DOHH2 (cell line): Measurements from ENCODE around the gene PACSIN1.

ENCODE experiments used
- H3F3A ChIP-seq: fragments of 200-600 bp; sonication (generic), shearing (Covaris generic); 2 replicates; pipeline ENCODE4 v1.6.0; 2016; ENCODE audit warnings: antibody characterized with exemption, mild to moderate bottlenecking; ENCODE audit not compliant: control insufficient read depth, insufficient read depth
- H3K27ac ChIP-seq: fragments of 200-600 bp; sonication (generic); 2 replicates; pipeline ENCODE4 v1.5.1; 2014; ENCODE audit warnings: low read depth, mild to moderate bottlenecking, low read length, moderate library complexity
- H3K27me3 ChIP-seq: fragments of 200-600 bp; sonication (generic); 2 replicates; pipeline ENCODE4 v1.6.1; 2014; ENCODE audit warnings: mild to moderate bottlenecking, low read length, mixed read lengths; ENCODE audit not compliant: control insufficient read depth
- H3K36me3 ChIP-seq: fragments of 200-600 bp; sonication (generic); 2 replicates; pipeline ENCODE4 v1.6.1; 2014; ENCODE audit warnings: mild to moderate bottlenecking, low read length, moderate library complexity, mixed read lengths; ENCODE audit not compliant: control insufficient read depth
- H3K4me1 ChIP-seq: fragments of 200-600 bp; sonication (generic); 2 replicates; pipeline ENCODE4 v1.6.1; 2014; ENCODE audit warnings: mild to moderate bottlenecking, low read length, mixed read lengths; ENCODE audit not compliant: control insufficient read depth
- H3K4me2 ChIP-seq: fragments of 200-600 bp; sonication (generic); 2 replicates; pipeline ENCODE4 v1.6.0; 2014; ENCODE audit warnings: mild to moderate bottlenecking, low read length, moderate library complexity
- H3K4me3 ChIP-seq: fragments of 200-600 bp; sonication (generic); 2 replicates; pipeline ENCODE4 v1.5.1; 2014; ENCODE audit warnings: mild to moderate bottlenecking, low read length, mixed read lengths
- H3K79me2 ChIP-seq: fragments of 200-600 bp; sonication (generic); 2 replicates; pipeline ENCODE4 v1.6.1; 2014; ENCODE audit warnings: mild to moderate bottlenecking, low read length, mixed read lengths; ENCODE audit not compliant: control insufficient read depth
- H3K9me2 ChIP-seq: fragments of 200-600 bp; sonication (generic); replicated peaks from 2 replicates; pipeline ENCODE4 v1.6.1; 2014; ENCODE audit warnings: mild to moderate bottlenecking, low read length, mixed read lengths; ENCODE audit not compliant: control insufficient read depth
- H3K9me3 ChIP-seq: fragments of 200-600 bp; sonication (generic); 2 replicates; pipeline ENCODE4 v1.6.1; 2014; ENCODE audit warnings: antibody characterized with exemption, low read length, mixed read lengths; ENCODE audit not compliant: control insufficient read depth, insufficient read depth
- H4K20me1 ChIP-seq: fragments of 200-600 bp; sonication (generic); 2 replicates; pipeline ENCODE4 v1.6.0; 2014; ENCODE audit warnings: low read depth, mild to moderate bottlenecking, antibody characterized with exemption, low read length, moderate library complexity; ENCODE audit not compliant: control insufficient read depth, insufficient read depth
- CTCF ChIP-seq: fragments of 200-600 bp; sonication (generic); IDR thresholded peaks from one replicate; pipeline ENCODE4 v1.5.1; 2014; ENCODE audit warnings: antibody characterized with exemption, mild to moderate bottlenecking, low read depth, low read length; ENCODE audit not compliant: poor library complexity, severe bottlenecking
- EZH2phosphoT487 ChIP-seq: fragments of 200-600 bp; sonication (generic); IDR thresholded peaks from 2 replicates; pipeline ENCODE4 v1.6.1; 2017; ENCODE audit warnings: borderline replicate concordance, mild to moderate bottlenecking, antibody characterized with exemption, low read length, moderate library complexity, mixed read lengths

PACSIN1 gene

GRCh38 chr6:34445313-34445860 lies 20.5 kb upstream of the PACSIN1 start:
- TF ChIP-seq CTCF = no peak
- TF ChIP-seq EZH2phosphoT487 = no peak
- Histone ChIP-seq H3K9me2 (no peaks in the 10 kb centered on the region), H3K36me3 (no peaks in the 10 kb centered on the region), H3K27ac (no peak overlapping the region), H3K4me1 (peaks cover 19% of the 10 kb centered on the region), H3K4me2 (no peak overlapping the region), H3F3A (peaks cover 8% of the 10 kb centered on the region), H3K4me3 (no peak overlapping the region), H4K20me1 (no peaks in the 10 kb centered on the region), H3K27me3 (no peaks in the 10 kb centered on the region), H3K9me3 (no peaks in the 10 kb centered on the region), H3K79me2 (no peaks in the 10 kb centered on the region)

GRCh38 chr6:34447386-34447785 lies 18.5 kb upstream of the PACSIN1 start:
- no peak overlapping the region for H3K4me3 ChIP-seq
- H4K20me1 ChIP-seq = no peaks in the 10 kb centered on the region
- H3K36me3 ChIP-seq = no peaks in the 10 kb centered on the region

GRCh38 chr6:34447910-34448309 lies 18.0 kb upstream of the PACSIN1 start:
- Histone ChIP-seq H3K79me2 (no peaks in the 10 kb centered on the region), H3K27ac (no peak overlapping the region), H3K4me1 (peaks cover 5% of the 10 kb centered on the region; the same call in 1 of the 2 replicates), H3K9me3 (no peaks in the 10 kb centered on the region), H4K20me1 (no peaks in the 10 kb centered on the region), H3F3A (no peaks in the 10 kb centered on the region), H3K36me3 (no peaks in the 10 kb centered on the region), H3K4me2 (no peak overlapping the region), H3K4me3 (no peak overlapping the region), H3K9me2 (no peaks in the 10 kb centered on the region), H3K27me3 (no peaks in the 10 kb centered on the region)
- TF ChIP-seq EZH2phosphoT487 = no peak
- no peak for TF ChIP-seq CTCF

More at GRCh38 chr6:34447386-34447785, 18.5 kb upstream of the PACSIN1 start:
- Histone ChIP-seq H3K4me1 (peaks cover 5% of the 10 kb centered on the region; the same call in 1 of the 2 replicates), H3K4me2 (no peak overlapping the region), H3K9me3 (no peaks in the 10 kb centered on the region), H3K27me3 (no peaks in the 10 kb centered on the region), H3K9me2 (no peaks in the 10 kb centered on the region), H3K27ac (no peak overlapping the region), H3K79me2 (no peaks in the 10 kb centered on the region), H3F3A (0 out of 2 replicates have a peak, but pooled peaks cover 1% of the 10 kb centered on the region)
- TF ChIP-seq EZH2phosphoT487 (no peak), CTCF (no peak)
